Islet precursor cell (in vitro differentiated cells): ENCODE results near the gene RMND5A.

Experiments
- DNase-seq: peaks from one replicate; pipeline ENCODE4 v3.0.0-alpha.2; 2018

Gene RMND5A

DNA sequence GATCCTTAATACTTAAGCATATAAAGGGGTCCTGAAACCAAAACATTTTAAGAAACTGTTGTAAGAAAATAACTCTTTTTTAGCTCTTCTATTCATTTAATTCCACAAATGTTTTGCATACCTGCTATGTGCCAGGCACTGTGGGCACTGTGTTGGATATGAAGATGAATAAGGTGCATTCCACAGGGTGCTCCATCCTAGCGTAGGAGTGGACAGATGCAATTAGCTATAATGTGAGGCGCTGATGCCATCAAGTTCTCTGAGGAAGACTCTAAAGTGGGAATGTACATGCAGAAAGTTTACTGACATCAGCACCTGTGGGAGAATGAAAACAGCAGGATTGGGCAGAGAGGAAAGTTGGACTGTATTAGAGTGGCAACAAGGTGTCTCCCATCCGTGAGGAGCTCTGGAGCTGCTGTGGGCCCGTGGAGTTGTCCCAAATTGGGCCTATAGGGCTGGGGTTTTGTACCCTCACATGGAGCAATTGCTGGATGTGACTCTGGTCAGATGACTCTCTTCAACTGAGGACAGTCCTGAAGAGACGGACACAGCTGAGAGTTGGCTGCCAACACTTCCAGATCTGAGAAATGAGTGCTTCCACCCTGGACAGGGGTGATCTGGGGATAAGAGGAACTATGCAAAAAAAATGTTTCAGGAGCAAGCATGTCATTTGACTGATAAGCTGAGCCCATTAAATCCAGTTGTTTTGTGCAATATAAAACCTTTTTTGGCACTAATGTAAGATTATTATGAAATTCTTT, 48.3 kb downstream of the RMND5A start:
- DNase-seq: no peak

DNA sequence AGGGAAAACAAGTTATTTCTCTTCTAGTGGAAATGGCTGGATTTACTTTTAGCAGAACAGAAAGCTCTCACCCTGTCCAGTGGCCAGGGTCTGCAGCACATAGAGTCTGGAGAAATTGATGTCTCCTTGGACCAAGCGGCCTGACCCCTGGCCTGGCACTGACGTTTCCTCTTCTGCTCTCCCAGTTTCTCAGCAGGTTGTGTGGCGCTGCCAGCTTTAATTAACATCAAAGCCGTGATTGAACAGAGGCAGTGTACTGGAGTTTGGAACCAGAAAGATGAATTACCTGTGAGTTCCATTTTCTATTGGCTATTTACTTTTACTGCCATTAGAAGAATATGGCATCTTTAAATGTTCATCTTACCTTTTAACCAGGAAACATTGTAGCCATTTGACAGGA, 49.7 kb downstream of the RMND5A start:
- no peak for DNase-seq

DNA sequence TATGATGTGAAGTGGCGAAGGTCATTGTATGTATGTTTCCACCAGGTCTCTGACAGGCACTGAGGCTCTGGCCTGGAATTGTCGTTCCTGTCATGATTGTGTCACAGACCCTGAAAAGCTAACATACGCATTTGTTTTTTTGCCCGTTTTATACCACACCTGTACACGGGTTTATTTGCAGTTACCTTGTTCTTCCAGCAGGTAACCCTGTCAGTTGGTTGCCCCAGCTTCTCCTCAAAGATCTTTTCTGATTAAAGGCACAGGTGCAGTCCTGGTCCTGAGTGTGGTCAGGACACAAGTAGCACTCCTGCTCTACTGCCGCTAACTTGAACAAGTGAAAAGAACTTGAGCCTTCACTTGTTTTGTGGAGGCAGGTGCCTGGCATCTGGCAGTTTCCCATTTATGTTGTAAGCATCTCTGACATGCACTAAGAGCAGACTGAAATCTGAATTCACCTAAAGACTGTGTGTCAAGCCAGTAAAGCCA, 50.8 kb downstream of the RMND5A start:
- no peak for DNase-seq

DNA sequence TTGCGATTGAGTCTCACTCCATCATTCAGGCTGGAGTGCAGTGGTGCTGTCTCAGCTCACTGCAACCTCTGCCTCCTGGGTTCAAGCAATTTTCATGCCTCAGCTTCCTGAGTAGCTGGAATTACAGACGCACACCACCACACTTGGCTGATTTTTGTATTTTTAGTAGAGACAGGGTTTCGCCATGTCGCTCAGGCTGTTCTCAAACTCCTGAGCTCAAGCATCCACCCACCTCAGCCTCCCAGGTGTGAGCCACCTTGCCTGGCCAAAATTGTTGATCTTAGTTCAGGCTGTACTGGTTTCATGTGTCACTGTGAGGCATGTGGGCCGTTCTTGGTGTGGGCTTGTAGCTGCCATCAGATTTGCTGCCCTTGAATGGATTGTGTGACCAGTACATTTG, 52.5 kb downstream of the RMND5A start:
- DNase-seq: no peak

DNA sequence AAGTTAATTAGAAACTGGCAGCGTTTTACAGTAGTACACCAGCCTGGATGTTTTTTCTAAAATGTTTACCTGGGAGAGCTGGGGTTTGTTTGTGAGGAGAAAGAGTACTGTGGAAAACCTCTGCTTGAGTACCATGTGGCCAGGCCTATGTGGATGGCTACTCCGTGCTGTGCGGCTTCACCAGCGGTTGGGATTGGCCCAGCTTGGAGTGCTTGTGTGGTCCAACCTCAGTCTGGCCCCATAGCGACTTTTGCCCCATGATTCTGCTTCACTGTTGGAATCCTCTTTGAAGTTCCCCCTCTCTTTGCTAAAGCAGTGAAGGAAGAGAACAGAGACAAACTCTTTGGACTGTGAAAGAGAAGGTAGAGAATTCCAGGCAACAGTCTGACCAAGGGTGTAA, 54.8 kb downstream of the RMND5A start:
- DNase-seq: no peak

DNA sequence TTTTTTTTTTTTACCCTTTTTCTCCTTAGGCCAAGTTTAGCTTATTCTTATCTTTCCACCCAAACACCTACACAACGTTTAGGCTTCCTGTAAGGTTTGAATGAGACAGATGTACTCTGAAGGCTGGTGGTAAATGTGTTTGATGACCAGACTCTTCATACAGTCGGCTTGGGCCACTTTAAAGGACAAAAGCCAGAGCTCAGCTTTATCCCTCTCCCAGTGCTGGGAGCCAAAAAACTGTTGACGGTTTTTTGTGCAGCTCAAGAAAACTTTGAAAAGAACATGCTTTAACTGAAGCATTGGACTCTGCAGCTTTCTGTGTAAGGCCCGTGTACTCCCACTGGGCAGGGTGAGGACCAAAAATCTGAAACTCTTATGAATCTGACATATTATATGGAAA, 55.2 kb downstream of the RMND5A start:
- DNase-seq: no peak

DNA sequence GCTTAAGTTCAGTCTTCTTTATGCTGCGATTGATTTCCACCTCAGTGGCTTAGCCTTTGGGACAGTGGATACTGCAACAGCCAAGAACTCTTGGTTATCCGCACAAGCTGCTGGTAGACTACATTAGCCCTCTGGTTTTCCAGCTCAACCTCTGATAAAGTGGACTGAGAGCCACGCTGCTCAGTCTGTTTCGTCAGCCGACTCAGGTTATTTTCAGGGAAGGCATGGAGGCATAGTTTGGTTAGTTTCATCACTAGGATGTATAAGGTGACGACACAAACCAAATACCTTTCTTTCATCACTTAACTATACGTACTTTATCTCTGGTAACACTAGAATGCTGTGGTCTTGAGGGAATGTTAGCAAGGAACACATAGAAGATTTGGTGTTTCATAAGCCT, 56.4 kb downstream of the RMND5A start:
- no peak for DNase-seq

DNA sequence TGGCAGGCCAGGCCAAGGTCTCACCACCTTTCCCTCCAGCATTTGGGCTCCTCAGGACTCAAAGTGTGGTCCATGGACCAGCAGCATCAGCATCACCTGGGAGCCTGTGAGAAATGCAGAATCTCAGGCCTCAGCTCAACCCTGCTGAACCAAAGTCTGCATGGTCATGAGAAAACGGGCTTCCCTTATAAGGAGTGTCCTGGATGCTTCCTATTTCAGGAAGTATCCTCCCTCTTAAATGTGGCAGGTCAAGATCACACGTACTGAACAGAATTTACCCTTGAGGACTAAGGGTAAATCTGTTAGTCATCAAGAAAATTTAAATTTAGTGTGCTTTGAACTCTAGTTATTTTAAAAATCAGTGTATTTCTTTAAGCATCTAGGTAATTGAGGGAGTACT, 58.9 kb downstream of the RMND5A start:
- DNase-seq: no peak

DNA sequence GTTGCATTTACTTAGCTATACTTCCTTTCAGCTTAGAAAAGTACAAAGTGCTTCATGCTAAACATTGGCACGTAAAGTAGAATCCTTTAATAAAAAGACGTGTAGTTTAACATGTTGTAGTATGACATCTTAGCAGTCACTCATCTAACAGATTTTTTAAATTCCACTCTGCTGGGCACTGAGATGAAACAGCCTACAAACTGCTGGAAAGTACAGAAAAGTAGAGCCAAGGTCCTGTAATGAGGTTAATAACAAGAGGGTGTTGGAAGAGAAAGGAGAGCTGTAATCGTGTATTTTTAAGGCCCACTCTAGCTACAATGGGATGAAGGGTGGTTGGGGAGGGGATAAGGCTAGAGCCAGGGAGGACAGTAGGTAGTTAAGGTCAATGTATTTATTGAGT, 59.9 kb downstream of the RMND5A start:
- no peak for DNase-seq

DNA sequence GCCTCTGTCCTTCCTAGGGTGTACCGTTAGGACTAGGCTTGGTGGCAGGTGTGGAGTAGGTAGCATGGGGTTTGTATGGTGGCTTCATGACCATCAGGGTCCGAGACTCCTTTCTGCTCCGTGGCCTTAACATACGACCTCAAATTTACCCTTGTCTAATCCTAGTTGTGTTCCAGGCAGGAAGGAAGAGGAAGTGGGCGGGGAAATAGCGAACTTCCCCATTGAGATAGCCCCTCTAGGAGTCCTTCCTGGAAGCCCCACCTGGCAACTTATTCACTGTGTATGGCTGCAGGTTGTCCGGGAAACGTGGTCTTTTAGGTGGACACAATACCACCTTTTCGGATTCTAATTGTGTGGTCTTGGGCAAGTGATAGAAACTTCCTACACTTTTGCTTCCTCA, 61.3 kb downstream of the RMND5A start:
- no peak for DNase-seq

DNA sequence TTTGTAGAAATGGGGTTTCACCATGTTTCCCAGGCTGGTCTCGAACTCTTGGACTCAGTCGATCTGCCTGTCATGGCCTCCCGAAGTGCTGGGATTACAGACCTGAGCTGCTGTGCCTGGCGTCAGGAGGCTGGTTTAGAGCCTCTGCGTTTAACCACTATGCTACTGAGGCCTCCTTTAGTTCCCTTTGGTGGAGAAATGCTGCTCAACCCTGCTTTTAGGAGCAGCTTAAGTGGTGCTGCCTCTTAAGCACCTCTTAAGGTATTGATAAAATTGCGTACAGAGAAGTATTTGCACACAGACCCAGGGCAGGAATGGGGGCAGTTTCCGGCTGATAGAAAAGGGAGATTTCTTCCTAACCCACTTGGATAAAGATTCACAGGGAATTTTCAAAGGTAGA, 62.7 kb downstream of the RMND5A start:
- no peak for DNase-seq

DNA sequence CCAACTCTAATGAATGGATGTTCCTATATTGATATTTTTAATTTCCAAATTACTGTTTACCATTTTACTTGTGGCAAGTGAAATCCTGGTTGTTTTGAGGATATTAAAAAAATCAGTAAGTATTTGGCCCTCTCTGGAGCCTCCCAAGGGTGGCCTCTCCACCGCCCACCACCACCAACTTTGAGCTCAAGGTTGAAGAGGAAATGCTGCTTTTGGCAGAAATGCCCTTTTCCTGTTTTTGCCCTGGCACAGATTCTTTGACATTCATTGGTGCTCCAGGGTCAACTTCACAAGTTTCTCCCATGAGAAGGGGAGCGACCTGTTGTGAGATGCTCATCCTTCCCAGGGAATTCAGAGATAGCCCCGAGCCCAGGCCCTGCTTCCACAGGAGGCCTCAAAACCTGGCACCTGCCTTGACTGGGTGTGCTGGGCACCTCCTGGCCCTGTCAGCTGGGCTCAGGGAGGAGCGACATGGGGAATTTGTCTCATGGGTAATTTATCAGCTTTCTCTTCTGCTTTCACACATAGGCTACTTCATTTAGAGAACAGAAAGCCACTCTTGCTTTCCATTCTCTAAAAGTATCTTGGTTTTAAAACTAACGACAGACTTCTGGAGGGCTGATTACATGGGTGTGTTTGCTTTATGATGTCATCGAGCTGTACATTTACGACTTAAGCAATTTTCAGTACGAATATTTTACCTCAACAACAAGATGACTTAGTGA, 63.7 kb downstream of the RMND5A start:
- no peak for DNase-seq

DNA sequence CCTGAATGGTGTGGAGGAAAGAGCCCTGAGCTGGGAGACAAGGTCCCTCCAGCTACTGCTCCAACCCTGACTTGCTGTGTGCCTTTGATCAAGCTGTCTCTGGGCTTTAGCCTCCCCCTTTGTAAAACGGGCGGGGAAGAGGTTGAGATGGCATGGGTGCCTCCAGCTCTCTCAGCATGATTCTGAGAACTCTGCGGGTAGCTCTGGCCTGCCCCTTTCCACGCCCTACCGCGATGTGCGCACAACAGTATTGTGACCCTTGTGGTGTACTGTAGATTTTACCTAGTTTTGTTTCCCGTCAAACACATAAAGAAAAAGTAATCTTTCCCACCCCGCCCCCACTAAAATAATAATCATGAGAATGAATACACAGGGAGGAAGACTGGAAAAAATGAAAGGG, 65.4 kb downstream of the RMND5A start:
- DNase-seq: no peak

DNA sequence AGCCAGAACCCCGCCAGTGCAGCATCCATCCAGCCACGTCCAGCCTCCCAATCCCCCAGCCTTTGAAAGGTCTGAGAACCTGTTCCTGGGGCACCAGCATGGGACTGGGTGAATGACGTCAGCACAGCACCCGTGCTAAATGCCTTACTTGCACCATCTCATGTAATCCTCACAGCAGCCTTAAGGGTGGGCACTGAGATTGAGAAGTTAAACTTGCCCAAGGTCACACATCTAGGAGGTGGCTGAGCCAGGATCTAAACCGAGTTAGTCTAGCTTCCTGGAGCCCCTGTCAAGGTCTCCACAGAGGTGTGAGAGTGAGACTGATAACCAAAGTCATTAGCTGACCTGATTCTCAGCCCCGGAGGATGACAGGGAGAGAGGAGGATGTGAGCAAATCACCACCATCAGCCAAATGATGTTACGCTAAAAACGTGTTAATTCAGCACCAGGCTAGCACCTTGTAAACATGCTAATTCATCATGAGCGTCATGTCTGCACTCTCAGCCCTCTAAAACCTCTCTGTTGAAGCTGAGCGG, 66.0 kb downstream of the RMND5A start:
- no peak for DNase-seq

DNA sequence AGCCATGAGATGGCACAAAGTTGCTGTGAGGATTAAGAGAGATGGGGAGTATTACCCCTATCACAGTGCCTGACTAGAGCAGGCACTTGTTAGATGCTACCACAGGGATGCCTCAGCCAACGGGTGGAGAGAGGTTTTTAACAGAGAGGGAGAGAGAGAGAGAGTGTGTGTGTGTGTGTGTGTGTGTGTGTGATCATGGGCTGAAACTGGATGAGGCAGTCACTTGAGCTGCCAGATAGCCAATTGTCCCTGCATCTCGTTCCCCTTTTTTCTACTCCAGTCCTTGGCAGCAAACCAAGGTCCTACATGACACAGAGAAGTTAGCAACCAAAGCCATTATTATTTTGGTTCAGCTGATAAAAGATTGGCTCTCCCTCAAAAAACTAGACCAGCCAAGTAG, 67.6 kb downstream of the RMND5A start:
- DNase-seq: no peak

DNA sequence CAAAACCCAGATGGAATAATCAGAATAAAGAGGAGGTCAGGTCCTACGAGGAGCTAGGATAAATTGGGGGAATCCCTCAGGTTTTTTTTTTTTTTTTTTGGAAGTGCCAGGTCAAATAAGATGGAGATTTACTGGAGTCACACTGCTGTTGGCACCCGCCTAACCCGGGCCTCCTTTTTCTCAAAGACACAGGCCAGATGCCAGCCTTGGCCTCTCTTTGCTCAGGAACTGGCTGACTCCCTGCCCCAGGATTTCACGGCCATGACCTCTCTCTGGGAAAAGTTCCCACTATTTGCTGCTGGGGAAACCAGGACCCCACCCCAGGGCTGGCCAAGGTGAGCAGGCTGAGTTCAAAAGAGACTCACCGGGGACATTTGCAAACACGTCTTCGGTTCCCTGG, 68.1 kb downstream of the RMND5A start:
- DNase-seq: no peak

DNA sequence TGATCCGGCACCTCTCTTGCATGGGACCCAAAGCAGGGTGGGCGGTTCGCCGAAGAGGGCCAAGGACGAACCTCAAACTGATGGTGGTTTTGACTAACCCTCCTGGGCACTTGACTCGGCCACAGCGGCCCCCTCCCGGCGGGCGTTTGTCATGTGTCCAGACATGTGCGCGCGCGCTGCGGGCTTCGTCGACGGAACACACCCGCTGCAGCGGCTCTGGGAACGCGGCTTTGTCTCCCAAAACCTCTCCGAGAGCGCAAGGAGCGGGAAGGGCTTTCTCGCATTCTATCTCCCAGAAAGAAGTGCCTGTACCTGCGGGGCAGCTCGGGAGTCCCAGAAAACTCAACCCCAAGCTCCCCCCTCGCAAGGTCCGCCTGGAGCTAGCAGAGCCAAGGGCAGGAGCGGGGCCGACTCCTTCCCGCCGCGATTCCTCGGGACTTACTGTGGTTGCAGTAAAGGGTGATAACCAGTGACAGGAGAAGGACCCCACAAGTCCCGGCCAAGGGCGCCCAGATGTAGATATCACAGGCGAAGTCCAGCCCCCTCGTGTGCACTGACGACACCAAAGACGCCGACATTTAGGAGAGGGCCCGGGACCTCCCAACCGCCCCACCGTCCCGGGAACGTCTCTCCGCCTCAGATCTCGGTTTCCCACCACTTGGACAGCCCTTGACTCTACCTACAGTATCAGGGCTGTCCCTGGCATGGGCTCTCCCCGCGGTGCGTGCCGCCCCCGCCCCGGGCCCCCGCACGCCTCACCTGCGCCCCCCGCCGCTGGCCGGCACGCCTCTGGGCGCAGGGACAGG, 69.0 kb downstream of the RMND5A start:
- DNase-seq: no peak

DNA sequence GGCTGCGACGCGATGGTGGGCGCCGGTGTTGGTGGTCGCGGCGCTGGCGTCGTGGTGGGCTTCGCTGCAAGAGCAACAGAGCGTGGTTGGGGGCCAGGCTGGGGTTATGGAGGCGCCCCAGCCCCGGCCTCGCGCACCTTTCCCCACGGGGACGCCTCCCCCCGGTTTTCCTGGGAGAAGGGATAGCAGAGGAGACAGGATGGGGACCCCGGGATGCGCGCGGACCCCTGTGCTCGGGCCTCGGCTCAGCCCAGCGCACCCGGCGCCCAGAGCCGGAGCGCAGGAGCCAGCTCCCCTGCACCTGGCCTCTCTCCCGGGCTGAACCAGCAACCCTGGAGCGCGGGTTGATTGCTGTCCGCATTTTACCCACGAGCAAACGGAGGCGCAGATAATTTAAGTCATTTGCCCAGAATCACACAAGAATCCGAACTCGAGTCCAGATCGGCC, 69.6 kb downstream of the RMND5A start:
- DNase-seq: no peak

DNA sequence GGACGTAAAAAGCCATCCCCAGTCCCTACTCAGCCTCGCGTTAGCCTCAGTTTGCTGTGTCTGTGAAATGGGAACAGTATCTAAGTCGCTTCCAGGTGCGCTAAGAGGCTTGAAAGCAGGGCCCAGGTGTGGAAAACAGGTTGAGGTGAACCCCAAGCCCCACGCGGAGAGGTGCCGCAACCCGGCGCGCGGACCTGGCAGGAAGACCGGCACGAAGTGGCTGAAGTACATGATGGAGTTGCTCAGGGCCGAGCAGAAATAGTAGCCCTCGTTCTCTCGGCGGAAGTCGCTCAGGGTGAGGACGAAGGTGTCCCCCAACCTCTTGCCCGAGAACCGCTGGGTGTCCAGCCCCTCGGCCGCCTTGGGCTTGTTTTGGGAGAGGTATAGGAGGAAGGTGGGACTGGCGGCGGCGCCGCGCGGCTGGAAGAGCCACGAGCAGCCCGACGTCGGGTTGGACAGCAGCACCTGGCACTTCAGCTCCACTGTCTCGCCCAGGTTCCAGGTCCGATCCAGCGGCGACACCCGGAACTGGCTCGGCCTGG, 70.1 kb downstream of the RMND5A start:
- DNase-seq: no peak

DNA sequence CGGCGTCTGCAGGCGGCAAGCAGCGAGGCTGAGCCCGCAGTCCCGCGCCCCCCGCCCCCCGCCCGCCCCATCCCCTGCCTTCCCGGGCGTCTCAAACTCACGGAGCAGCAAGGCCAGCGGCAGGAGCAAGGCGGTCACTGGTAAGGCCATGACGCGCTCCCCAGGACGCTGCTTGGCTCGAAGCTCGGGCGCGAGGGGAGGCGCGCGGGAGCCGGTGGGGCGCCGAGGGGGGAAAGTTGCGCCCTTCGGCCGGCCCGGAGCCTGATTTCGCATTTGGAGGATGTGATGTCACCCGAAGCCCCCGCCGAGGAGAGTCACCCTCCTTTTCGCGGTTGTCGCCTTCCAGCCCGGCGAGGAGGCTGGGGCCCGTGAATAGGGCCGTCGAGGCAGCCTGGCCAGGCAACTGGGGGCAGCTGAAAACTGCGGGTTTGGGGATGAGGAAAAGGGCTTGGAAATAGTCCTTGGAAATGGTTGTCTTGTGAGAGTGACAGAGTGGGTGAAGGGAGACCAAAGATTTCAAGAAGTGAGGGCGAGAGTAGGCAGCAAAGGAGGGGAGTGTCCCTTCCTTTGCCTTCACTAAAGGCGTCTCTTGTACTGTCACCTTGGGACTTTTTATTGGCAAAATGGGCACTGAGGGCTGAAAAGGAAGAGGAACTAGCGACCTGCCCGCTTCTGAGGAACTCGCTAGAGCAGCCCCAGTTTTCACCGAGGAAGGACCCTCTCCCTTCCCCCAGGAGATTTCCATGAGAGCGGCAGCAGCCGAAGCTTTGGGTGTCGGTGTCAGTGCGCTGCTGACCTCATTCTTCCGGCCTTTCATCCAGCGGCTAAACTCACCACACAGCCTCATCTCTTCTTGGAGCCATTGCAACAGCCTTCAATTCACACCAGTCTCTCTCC, 70.8 kb downstream of the RMND5A start, which contains the start of gene CD8A:
Gene CD8A, minus strand, starts transcription at position 238 of the 897 bp plus-strand sequence. Its CDS starts 88 bp downstream, at position 150.
- DNase-seq: no peak

DNA sequence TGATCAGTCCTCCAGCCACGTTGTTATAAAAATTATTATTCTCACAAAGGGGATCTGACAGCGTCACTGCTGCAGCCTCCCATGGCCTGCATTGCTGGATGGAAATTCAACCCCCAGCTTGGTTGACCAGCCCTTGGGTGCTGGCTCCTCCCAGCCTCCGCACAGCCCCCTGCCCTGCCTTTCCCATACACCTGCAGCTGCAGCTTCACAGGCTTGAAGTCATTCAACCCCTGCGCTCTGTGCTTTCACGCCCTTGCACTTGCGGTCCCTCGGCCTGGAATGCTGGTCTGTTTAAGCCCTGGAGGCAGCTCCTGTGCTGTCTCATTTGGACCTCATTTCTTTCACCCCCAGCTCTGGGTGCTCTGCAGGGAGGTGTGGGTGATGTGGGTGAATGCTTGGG, 71.5 kb downstream of the RMND5A start:
- DNase-seq: no peak

DNA sequence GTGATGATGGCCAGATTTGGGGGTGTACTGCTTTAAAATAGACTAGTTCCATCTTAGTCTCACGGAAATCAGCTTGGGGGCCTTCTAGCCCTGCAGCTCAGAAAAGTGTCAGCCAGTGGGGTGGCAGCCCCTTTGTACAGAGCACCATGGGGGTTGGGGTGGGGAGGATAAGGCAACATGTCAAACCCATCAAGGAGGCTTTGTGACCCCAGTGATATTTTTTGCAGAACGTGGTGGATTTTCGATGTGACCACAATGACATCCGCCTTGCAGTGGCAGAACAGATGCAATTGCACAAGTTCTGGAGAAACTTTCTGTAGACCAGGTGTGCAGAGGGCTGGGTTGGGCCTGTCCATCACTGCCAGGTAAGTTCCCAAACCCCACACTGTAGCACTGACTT, 73.7 kb downstream of the RMND5A start:
- DNase-seq: no peak
